NCI-H1417 treated with DMSO at 0.1 percent for 48 hours (cell line): Measurements from ENCODE around the gene RBM4B.

Experiments
- DNase-seq: peaks from one replicate; lab custom pipeline; 2025; lab: John Stamatoyannopoulos, UW

Gene RBM4B

GRCh38 chr11:66707486-66707885 lies 29.8 kb upstream of the RBM4B start:
- no peak for DNase-seq

- DNase-seq, result no peak
These were observed 29.3 kb upstream of the RBM4B start for GRCh38 chr11:66706989-66707388.

DNA sequence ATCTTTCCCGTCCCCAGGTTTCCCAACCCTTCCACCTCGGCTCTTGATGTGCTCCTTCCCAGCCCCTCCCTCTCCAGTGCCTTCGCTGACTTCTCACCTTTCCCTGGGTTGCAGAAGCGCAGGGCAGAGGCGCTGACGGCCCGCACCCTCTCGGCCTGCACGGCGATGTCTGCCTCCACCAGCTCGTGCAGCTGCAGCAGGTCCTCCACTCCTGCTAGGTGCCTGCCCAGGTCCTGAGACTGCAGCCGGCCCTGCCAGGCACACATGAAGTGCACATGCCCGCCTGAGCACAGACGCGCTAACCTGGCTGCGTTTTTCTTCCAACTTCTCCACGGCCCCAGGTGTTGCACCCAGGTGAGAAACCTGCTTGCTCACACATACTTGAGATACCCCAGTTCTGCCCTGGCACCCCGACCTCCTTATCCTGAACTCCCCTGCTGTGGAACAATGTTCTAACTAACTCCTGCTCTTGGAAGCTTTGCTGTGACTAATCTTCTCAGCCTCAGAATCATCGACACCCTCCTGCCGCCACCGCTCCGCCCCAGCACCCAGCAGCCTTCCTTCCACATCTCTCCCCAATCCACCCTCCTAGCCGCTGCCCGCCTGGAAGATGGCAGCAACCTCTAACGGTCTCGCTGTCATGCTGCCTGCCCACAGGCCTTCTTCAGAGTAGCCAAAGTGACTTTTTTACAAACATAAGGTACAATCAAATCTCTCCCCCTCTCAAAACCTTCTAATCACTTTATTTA lies 28.1 kb upstream of the RBM4B start:
- DNase-seq, result no peak

DNA sequence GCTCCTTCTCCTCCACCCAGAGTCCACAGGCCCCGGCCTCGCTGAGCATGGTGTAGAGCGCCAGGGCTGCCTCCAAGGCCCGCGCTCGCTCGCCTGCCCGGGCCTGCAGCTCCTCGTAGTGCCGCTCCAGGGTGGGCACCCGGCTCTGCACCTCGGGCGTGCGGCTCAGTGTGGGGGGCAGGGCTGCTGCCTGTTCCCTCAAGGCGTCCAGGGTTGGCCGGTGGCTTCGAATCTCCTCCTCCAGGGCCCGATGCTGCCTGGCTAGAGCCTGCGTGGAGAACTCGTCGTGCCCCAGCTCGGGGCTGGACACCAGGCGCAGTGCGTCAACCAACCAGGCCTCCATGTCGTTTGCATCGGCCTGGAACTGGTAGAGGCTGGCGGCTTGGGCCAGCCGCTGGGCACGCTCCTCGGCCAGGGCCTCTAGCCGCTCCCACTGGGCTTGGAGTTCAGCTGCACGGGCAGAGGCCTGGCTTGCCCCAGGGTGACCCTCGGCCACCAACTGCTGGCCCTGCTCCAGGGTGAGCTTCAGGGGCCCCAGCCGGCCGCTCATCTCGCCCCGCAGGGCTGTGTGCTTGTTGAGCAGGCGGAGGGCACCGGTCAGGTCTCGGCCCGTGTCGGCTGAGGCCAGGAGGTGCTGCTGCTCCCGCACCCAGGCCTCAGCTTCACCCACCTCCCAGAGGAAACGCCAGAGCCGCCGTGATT lies 27.1 kb upstream of the RBM4B start:
- no peak for DNase-seq

DNA sequence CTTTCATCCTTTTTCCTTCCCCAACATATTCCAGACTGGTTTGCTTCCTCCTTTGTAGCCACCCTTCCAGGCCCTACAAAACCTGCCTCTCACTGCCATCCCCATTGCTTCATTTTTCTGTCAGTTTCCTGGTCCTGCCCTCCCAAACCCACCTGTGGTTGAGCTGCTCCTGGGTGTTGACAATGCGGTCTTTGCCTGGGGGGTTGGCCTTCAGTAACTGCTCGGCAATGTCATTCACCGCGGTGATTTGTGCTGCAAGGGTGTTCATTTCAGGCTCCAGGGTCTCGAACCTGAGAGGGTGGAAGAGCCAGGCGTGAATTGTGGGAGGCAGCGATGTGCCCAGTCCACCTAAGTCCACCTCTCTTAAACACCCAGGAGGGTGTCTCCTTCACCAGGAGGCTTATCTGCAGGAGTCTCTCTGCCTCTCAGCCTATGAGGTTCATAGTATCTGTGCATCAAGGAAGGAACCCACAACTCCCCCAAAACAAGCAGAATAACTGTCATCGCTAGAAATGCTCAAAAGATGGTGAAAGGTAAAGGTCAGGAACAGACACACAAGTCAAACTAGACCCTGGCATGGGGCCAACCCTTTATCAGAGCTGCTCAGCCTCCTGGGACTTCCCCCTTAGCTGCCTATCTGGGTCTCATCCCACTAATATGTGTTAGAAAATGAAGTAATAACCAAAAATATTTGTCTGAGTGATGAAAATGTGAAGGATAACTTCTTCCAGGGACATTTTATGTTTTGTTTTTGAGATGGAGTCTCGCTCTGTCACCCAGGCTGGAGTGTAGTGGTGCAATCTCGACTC lies 23.9 kb upstream of the RBM4B start:
- no peak for DNase-seq

DNA sequence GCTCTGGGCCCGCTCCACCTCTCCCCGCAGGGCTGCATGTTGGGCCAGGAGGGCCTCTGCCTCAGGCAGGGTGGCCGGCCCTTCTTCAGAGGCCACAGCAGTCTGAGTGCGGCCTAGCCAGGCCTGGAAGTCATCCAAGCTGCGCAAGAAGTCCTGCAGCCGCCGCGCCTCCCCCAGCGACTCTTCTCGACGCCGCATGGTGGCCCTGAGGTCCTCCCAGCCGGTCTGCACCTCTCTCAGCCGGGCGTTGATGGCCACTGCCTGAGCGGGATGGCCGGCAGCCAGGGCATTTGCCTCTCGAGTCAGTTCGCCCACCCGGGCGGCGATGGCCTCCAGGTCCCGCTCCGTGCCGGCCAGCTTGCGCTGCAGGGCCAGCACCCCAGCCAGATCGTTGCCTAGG lies 23.1 kb upstream of the RBM4B start:
- DNase-seq, result no peak

DNA sequence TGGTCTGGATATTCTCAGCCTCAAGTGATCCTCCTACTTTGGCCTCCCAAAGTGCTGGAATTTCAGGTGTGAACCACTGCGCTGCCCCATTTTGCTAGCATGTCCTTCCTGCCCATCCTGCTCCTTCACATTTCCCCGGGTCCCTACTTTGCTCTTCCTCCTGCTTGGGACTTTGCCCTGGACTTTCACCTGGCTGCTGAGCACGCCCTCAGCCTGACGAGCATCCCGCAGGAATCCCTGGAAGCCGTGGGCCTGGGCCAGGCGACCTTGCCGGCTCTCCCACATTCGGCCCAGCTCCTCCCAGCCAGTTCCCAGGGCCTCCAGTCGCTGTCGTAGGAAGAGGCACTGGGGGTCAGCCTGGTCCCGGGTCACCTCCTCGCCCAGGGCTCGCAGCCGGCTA lies 22.6 kb upstream of the RBM4B start:
- DNase-seq, result no peak

GRCh38 chr11:66698491-66698890 lies 20.8 kb upstream of the RBM4B start:
- DNase-seq, result no peak

- DNase-seq, result no peak
These were observed 20.3 kb upstream of the RBM4B start for GRCh38 chr11:66697988-66698387.

DNA sequence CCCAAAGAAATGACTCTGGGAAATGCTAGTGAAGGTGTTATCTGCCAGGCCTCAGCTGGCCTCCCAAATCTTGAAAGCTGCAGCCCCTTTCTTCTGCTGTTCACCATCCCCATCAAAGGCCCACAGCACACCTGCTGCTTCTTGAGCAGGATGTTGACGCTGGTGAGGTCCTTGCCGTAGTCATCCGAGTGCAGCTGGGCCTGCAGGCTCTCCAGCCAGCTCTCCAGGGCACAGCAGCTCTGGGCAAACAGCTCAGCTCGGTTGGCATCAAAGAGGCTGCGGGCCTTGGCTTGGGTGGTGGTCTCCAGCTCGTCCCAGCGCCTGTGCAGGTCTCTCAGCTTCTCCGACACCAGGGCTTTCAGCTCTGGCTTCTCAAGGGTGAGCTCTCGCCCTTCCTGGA lies 18.5 kb upstream of the RBM4B start:
- DNase-seq, result no peak

GRCh38 chr11:66694732-66695207 lies 17.1 kb upstream of the RBM4B start:
- peak; percentile 72 for DNase-seq

DNA sequence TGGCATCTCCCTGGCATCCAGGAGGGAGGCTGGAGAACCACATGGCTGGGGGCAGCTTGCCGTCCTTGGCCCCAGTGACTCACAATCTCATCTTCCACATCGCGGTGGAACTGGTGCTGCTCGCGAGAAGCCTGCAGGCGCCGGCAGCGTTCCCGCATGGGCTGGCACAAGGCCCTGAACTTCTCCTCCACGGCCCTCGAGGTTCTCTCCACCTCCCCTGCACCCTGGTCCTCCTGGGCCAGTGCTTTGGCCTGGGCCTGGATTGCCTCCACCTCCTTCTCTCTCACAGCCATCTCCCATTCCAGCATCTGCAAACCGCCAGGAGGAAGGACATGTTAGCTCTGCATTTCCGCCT lies 16.3 kb upstream of the RBM4B start:
- DNase-seq, result no peak

DNA sequence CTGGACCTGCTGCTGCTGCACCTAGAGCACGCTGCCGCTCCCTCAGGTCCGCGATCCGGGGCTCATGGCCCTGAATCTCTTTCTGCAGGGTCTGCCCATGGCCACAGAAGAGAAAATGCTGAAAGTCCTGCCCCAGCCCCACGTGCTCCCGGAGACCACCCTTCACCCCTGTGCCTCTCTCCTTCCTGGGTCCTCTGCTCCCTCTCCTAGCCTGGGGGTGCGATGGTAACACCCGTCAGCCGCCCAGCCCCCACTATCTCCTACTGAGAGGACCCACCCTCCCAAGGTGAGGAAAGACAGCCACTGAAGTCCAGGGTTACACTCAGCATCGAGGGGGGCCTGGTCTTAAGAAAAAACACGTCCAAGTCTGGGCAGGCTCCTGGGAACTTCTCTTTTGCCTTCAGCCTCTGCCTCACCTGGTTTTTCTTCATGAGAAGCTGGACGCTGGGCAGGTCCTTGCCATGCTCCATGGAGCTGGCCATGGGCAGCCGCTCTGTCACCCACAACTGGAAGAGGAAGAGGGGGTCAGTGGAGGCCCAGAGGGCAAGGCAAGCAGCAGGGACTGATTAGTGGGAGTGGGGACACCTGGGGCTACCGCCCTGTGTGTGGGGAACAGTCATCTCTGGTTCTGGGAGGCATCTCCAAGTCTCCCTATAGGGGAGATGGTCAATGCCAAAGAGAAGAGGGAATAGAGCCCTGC lies 15.8 kb upstream of the RBM4B start:
- DNase-seq, result no peak

DNA sequence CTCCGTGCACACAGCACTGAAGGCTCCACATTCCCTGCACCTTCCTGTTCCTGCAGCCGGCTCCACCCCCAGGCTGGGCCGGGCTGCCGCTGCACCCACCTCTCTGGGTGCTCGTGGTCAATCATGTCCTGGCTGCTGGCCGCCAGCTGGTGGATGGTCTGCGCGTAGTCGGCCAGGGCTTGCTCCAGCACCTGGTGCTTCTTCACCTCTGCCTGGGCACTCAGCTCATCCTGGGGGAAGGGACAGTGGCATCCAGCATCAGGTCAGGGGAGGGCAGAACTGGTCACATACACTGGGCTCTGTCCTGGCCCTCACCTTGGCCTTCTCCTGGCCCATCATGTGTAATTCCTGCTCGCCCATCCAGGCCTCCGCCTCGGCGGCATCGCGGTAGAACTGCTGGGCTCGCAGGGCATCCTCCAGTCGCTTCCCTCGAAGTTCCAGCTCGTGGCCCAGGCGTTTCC lies 15.2 kb upstream of the RBM4B start:
- DNase-seq, result no peak

DNA sequence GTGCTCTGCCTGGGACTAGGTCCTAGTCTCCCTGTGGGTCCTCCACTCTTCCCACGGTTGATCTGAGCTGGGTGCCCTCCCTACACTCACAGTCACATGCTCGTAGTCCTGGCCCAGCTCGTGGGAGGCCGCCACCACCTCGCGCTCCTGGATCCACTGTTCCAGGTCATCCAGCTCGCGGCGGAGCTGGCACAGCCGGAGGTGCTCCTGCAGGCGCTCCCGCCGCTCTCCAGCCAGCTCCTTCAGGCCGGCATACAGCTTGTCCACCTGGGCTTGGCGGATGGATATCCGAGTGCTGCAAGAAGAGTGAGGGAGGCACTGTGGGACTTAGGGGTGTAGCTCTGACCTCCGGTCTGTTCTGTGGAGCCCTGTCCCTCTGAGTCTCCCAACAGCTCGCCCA lies 14.8 kb upstream of the RBM4B start:
- no peak for DNase-seq

- no peak for DNase-seq
These were observed 13.8 kb upstream of the RBM4B start for GRCh38 chr11:66691311-66691980.

DNA sequence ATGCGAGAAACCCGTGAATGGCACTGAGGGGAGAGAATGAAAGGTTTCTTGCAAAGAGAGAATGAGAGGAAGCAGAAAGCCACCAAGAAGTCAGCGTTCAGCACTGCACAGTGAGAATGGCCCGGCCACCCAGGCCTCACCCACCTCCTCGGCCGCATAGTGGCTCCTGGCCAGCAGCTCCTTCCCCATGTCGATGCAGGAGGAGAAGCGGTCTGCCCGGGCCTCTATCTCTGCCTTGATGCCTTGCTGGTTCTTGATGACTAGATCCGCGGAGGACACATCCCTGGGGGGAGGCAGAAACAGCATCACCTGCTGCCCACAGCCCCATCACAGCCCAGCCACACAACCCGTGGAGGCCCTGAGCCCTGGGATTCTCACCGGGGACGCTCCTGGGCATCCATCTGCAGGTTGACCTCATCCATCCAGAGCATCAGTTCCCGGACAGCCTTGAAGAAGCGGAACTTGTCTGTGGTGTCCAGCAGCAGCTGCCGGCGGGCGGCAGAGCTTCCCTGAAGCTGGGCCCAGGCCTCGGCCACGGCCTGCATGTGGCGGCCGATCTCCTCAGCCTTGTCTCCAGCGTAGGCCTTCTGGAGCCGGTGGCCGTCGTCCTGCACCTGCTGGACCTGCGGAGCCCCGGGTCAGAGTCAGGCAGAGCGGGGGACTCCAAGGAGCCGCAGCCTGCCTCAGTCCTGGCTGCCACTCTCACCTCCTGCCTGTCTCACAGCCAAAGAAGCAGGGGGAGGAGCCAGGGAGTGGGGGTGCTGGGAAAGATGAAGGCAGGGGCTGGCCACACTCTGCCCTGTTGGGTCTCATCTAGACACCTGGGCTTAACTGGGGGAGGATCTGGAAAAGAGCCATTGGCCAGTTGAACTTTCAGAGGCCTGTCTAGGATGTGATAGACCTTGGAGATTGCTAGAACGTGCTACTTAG lies 12.2 kb upstream of the RBM4B start:
- no peak for DNase-seq

DNA sequence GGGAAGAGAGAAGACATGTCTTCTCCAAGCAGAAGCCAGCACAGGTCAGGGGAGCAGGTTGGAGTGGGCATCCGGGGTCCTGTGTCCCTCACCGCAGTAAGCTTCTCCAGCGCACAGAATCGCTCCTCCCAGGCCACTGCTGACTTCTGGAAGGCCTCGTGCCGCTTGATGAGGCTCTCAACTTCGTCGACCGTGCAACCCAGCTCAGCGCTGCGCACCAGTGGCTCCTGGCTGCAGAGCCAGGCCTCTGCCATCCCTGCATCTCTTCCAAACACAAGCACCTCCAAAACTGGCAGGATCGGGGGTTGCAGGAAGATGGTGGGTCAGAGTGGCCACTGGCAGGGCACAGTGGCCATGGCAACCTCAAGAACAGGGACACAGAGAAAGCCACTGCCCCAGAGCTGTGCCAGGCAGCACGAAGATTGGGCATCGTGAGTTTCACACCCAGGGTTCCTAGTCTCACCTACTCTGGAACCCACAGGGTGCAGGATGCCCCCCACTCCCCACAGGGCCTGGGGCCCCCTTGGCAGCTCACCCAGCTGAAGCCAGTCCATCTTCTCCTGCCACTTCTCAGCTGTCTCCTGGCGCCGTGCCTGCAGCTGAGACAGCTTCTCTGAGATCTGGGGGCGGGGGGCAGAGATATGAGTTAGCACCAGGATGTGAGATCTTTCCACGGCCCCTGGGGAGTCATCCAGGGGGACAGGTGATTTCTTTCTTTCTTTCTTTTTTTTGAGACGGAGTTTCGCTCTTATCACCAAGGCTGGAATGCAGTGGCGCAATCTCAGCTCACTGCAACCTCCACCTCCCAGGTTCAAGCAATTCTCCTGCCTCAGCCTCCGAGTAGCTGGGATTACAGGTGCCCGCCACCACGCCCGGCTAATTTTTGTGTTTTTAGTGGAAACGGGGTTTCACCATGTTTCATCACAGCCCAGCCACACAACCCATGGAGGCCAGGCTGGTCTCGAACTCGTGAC lies 11.2 kb upstream of the RBM4B start:
- no peak for DNase-seq

DNA sequence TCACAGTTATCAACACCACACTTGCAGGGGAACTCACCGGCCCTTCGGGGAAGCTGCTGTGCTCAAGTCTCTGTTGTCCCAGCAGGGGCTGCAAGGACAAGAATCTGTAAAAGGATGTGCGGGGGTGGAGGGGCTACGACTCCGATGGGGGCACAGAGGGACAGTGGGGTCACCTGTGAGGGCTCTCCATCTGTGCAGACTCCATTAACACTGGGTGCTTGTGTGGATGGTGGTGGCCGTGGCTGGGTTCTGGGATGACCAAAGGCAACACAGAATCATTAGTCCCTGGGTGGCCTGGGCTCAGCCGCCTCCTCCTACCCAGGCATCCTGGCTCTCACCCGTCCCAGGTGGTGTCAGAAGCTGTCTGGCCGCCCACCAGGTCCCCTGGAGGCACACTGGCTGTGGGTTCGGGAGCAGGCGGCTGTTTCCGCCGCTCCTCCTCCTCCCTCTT lies 10.2 kb upstream of the RBM4B start:
- DNase-seq, result no peak
